Endothelial cell of umbilical vein (primary cell): ENCODE data around the gene UCKL1. TPM values are rescaled to one million over a fixed set of nuclear protein-coding genes. Genes with fewer than 3 reads are reported as not detected.

Experiments used
- BruUV-seq: library from RNA; stranded (reverse); fragments of 400-500 nt; replicated peaks from 2 replicates; lab custom pipeline; 2021; lab: Mats Ljungman, UMichigan
- CTCF ChIA-PET: fragments of 300-600, 350-600 bp; sonication (Branson Sonifier 250); formaldehyde crosslinking; loops from one replicate; lab custom pipeline; 2021; ENCODE audit warnings: antibody characterized with exemption, inconsistent platforms; lab: Charles Lee
- POLR2A ChIA-PET: fragments of 300-600, 350-600 bp; sonication (Branson Sonifier 250); formaldehyde crosslinking; loops from one replicate; lab custom pipeline; 2021; ENCODE audit warnings: antibody characterized with exemption, inconsistent platforms; lab: Charles Lee
- DNase-seq: peaks from one replicate; pipeline ENCODE4 v3.0.0-alpha.2; 2011; ENCODE audit warnings: low read depth, low spot score
- FAIRE-seq: peaks from 2 replicates; lab custom pipeline; 2011; peaks lifted over from hg19 to GRCh38; lab: Jason Lieb, UNC
- H2AFZ ChIP-seq: 2 replicates; pipeline ENCODE4 v1.6.0; 2012; ENCODE audit warnings: low read depth, low read length, control low read depth, inconsistent platforms
- H3K27ac ChIP-seq: 2 replicates; pipeline ENCODE4 v1.5.1; 2011; ENCODE audit warnings: low read depth, mild to moderate bottlenecking, control low read depth, low read length, moderate library complexity; ENCODE audit not compliant: insufficient read depth
- H3K27me3 ChIP-seq, 2 experiments: 2 replicates each; pipeline versions ENCODE4 v1.6.0 to v1.6.1; 2011; ENCODE audit warnings: low read length in 2 of 2, mixed read lengths in 1 of 2; ENCODE audit not compliant: control insufficient read depth in 2 of 2, insufficient read depth in 2 of 2
- H3K36me3 ChIP-seq, 2 experiments: 2 replicates in 1 of 2; 3 replicates in 1 of 2; pipeline ENCODE4 v1.5.1; 2011; ENCODE audit warnings: low read length in 2 of 2, mild to moderate bottlenecking in 1 of 2, moderate library complexity in 1 of 2; ENCODE audit not compliant: control insufficient read depth in 2 of 2, insufficient read depth in 2 of 2; ENCODE audit errors: extremely low read depth in 1 of 2
- H3K4me1 ChIP-seq: 3 replicates; pipeline ENCODE4 v1.5.1; 2011; ENCODE audit warnings: mild to moderate bottlenecking, low read length; ENCODE audit not compliant: control insufficient read depth, insufficient read depth; ENCODE audit errors: extremely low read depth
- H3K4me2 ChIP-seq: 2 replicates; pipeline ENCODE4 v1.6.1; 2011; ENCODE audit warnings: low read length, control low read depth, mixed read lengths; ENCODE audit not compliant: insufficient read depth
- H3K4me3 ChIP-seq, 3 experiments: fragments of 200-600 bp in 1 of 3; sonication (generic), shearing (Covaris generic) in 1 of 3; replicated peaks in 1 of 3; 2 replicates each; pipeline ENCODE4 v1.5.1; 2011 to 2016; ENCODE audit warnings: control low read depth in 3 of 3, low read length in 3 of 3, mild to moderate bottlenecking in 2 of 3, inconsistent platforms in 1 of 3, low read depth in 1 of 3, moderate library complexity in 1 of 3; ENCODE audit not compliant: insufficient read depth in 1 of 3
- H3K79me2 ChIP-seq: 2 replicates; pipeline ENCODE4 v1.6.0; 2012; ENCODE audit warnings: low read length, inconsistent platforms; ENCODE audit not compliant: control insufficient read depth, insufficient read depth
- H3K9ac ChIP-seq: replicated peaks from 2 replicates; pipeline ENCODE3; 2011; ENCODE audit warnings: low read length, control low read depth; ENCODE audit not compliant: insufficient read depth; ENCODE audit errors: extremely low read depth
- H3K9me1 ChIP-seq: replicated peaks from 3 replicates; pipeline ENCODE4 v1.6.0; 2011; ENCODE audit warnings: mild to moderate bottlenecking, low read length; ENCODE audit not compliant: control insufficient read depth, insufficient read depth; ENCODE audit errors: extremely low read depth
- H3K9me3 ChIP-seq: replicated peaks from 2 replicates; pipeline ENCODE4 v1.5.1; 2012; ENCODE audit warnings: low read length, inconsistent platforms; ENCODE audit not compliant: control insufficient read depth, insufficient read depth
- H4K20me1 ChIP-seq: replicated peaks from 2 replicates; pipeline ENCODE3; 2011; ENCODE audit warnings: mild to moderate bottlenecking, low read length; ENCODE audit not compliant: control insufficient read depth, insufficient read depth; ENCODE audit errors: extremely low read depth
- CTCF ChIP-seq, 2 donors: IDR thresholded peaks; 1 replicate in 1 of 2; 2 replicates in 1 of 2; pipeline ENCODE4 v1.5.1; 2011; ENCODE audit warnings: low read length in 2 of 2, mild to moderate bottlenecking in 2 of 2, moderate library complexity in 2 of 2, control low read depth in 1 of 2, inconsistent platforms in 1 of 2, low read depth in 1 of 2; ENCODE audit not compliant: insufficient read depth in 1 of 2; ENCODE audit errors: extremely low read depth in 1 of 2
- EZH2 ChIP-seq: IDR thresholded peaks from 2 replicates; pipeline ENCODE4 v1.6.1; 2012; ENCODE audit warnings: borderline replicate concordance, low read depth, mild to moderate bottlenecking, moderate library complexity, low read length, inconsistent platforms; ENCODE audit not compliant: severe bottlenecking
- FOS ChIP-seq: IDR thresholded peaks from 2 replicates; pipeline ENCODE4 v1.6.1; 2011; ENCODE audit warnings: mild to moderate bottlenecking, low read length, moderate library complexity, borderline replicate concordance; ENCODE audit not compliant: insufficient read depth
- GATA2 ChIP-seq: IDR thresholded peaks from 2 replicates; pipeline ENCODE4 v1.7.0; 2011; ENCODE audit warnings: low read depth, mild to moderate bottlenecking, moderate library complexity, mixed read lengths, low read length; ENCODE audit not compliant: insufficient read length, insufficient read depth
- JUN ChIP-seq: IDR thresholded peaks from 2 replicates; pipeline ENCODE4 v1.6.1; 2011; ENCODE audit warnings: borderline replicate concordance, low read depth; ENCODE audit not compliant: insufficient read length, insufficient read depth
- MAX ChIP-seq: IDR thresholded peaks from 2 replicates; pipeline ENCODE4 v1.6.1; 2011; ENCODE audit not compliant: insufficient read depth, insufficient read length
- MYC ChIP-seq: IDR thresholded peaks from one replicate; pipeline ENCODE4 v1.6.1; 2011; ENCODE audit warnings: mild to moderate bottlenecking, low read depth, low read length
- POLR2A ChIP-seq: IDR thresholded peaks from 2 replicates; pipeline ENCODE4 v1.6.1; 2012; ENCODE audit warnings: low read depth, mild to moderate bottlenecking, control low read depth, low read length
- POLR2AphosphoS5 ChIP-seq: IDR thresholded peaks from 2 replicates; pipeline ENCODE4 v1.6.1; 2012; ENCODE audit warnings: low read depth, mild to moderate bottlenecking, control low read depth, low read length, moderate library complexity; ENCODE audit not compliant: insufficient read depth
- dilution Hi-C: fragments of 300-500 bp; cut with MboI; formaldehyde crosslinking; loops from one replicate; pipeline ENCODE4 v1.15.0; 2019; ENCODE audit warnings: low sequenced_read_pairs; ENCODE audit not compliant: extremely low pct_ligation_motif_present
- intact Hi-C: fragments of 100-400 bp; cut with micrococcal nuclease; formaldehyde crosslinking; loops from one replicate; pipeline ENCODE4 v1.10.0; 2022
- polyA plus RNA-seq, 4 experiments: library from polyadenylated mRNA; depleted of rRNA in 3 of 4; stranded (reverse) in 3 of 4; unstranded in 1 of 4; fragments of >200 nt; gene quantifications; 2 replicates each; pipeline versions ENCODE4 v1.2.1 to v1.2.3, GENCODE V29; 2011 to 2012; ENCODE audit warnings: missing spikeins in 1 of 4
- total RNA-seq: library from RNA; stranded (reverse); gene quantifications from 2 replicates; pipeline ENCODE4 v1.2.3, GENCODE V29; 2021

UCKL1 gene
- total and polyA plus RNA-seq, 2 donors (not counting 3 experiments of a cell fraction or from before 2014, with no cell fraction given), result 51.1 to 78.8 TPM

GRCh38 chr20:63958471-63958870 lies 2.3 kb upstream of the UCKL1 start:
- Histone ChIP-seq H3K9ac (no peak overlapping the region), H3K36me3 (peaks cover 7 to 30% of the 10 kb centered on the region in 2 experiments), H4K20me1 (no peaks in the 10 kb centered on the region), H3K27ac (no peak overlapping the region), H3K27me3 (no peaks in the 10 kb centered on the region), H3K4me1 (peaks cover 10% of the 10 kb centered on the region), H3K4me2 (no peak overlapping the region), H3K9me1 (no peaks in the 10 kb centered on the region), H2AFZ (no peak overlapping the region), H3K9me3 (no peaks in the 10 kb centered on the region), H3K79me2 (peaks cover 24% of the 10 kb centered on the region), H3K4me3 (no peak overlapping the region)
- DNase-seq (no peak), FAIRE-seq (no peak)
- BruUV-seq, result no TSS peak
- dilution Hi-C loops (no loop called here), intact Hi-C loops (loop anchor here (5.0 kb wide), 1 partner anchor 251 kb away; the partner anchor contains the start of genes ARFRP1 and ZGPAT)
- TF ChIP-seq EZH2 (no peak), MAX (no peak), JUN (no peak), GATA2 (no peak), MYC (no peak), POLR2AphosphoS5 (no peak), FOS (no peak), POLR2A (no peak), CTCF (IDR thresholded peaks at IDR 0.05; ENCODE audit: extremely low read depth in 1 of 2, insufficient read depth in 1 of 2, low read depth in 1 of 2, low read length in 2 of 2) (no peak)
- POLR2A ChIA-PET, result no interaction called here
- CTCF ChIA-PET, result interaction anchor here (1.3 kb wide), 1 partner anchor 16 kb away, joined by 4 read pairs; no protein-coding TSS in a partner anchor
